ENCODE results near the gene PTPN1. TPM values are rescaled to one million over a fixed set of nuclear protein-coding genes. Genes with fewer than 3 reads are reported as not detected.
A peak's percentile ranks its signal among the peaks of the same experiment; 100 is the strongest.

The PTPN1 gene
- total RNA-seq, 4 donors from 2014 or later = 21.8 to 46.8 (median 44.4) TPM

DNA sequence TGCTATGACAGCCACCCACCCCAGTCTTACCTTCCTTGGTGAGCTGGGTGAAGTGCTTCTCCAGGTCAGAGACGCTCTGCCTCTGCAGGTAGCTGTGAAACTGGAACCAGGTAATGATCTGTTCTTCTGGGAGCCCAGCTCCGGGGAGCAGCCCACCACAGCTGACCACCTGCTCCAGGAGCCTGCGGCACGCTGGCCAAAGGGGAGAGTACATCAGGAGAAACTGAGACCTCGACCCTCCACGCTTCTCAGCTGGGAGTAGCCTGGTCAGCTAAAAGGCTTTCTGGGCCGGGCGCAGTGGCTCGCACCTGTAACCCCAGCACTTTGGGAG lies 82.8 kb downstream of the PTPN1 start:
- H3K4me3 ChIP-seq = no peak overlapping the region
- in situ Hi-C loops (cut with MboI; ENCODE audit: low sequenced_read_pairs in 4 of 4) (no loop called here), intact Hi-C loops (cut with DNase I; ENCODE audit: low total_unique reads) (no loop called here)
- peaks cover 0 to 16% of the 10 kb centered on the region in 2 donors for H3K36me3 ChIP-seq
- H3K27me3 ChIP-seq = peaks cover 4 to 13% (median 13%) of the 10 kb centered on the region in 3 donors
- DNase-seq (no peak), ATAC-seq (no peak)
- no peaks in the 10 kb centered on the region for H3K9me3 ChIP-seq
- H3K4me1 ChIP-seq = peaks cover 13 to 18% of the 10 kb centered on the region in 2 donors
- no peak overlapping the region for H3K27ac ChIP-seq
- TF ChIP-seq POLR2A (IDR thresholded peaks at IDR 0.05) = no peak
- TF ChIP-seq, protein P1, sequence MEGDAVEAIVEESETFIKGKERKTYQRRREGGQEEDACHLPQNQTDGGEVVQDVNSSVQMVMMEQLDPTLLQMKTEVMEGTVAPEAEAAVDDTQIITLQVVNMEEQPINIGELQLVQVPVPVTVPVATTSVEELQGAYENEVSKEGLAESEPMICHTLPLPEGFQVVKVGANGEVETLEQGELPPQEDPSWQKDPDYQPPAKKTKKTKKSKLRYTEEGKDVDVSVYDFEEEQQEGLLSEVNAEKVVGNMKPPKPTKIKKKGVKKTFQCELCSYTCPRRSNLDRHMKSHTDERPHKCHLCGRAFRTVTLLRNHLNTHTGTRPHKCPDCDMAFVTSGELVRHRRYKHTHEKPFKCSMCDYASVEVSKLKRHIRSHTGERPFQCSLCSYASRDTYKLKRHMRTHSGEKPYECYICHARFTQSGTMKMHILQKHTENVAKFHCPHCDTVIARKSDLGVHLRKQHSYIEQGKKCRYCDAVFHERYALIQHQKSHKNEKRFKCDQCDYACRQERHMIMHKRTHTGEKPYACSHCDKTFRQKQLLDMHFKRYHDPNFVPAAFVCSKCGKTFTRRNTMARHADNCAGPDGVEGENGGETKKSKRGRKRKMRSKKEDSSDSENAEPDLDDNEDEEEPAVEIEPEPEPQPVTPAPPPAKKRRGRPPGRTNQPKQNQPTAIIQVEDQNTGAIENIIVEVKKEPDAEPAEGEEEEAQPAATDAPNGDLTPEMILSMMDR (IDR thresholded peaks at IDR 0.05 in 4 of 5, conservative IDR thresholded peaks at IDR 0.05 in 1 of 5) = no peak

DNA sequence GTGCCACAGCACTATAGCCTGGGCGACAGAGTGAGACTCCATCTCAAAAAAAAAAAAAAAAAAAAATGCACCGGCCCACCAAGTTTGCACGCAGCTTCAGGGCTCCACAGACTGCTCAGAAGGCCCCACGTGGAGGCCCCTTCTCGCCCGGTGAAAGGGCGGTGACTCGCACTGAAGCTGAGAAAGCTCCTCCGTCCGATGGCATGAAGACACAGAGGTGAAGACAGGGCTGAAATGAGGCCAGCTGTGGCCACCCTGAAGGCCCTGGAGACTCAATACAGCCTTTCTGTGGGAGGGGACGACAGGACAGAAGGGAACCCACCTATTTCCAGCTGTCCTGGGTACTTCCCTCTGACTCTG lies 84.0 kb downstream of the PTPN1 start:
- Histone ChIP-seq H3K4me3 (no peak overlapping the region), H3K27ac (no peak overlapping the region), H3K27me3 (peaks cover 16 to 24% (median 19%) of the 10 kb centered on the region in 3 donors), H3K9me3 (no peaks in the 10 kb centered on the region), H3K4me1 (peaks cover 16 to 18% of the 10 kb centered on the region in 2 donors), H3K36me3 (peaks cover 0 to 13% of the 10 kb centered on the region in 2 donors)
- intact Hi-C loops (cut with DNase I; ENCODE audit: low total_unique reads) (no loop called here), in situ Hi-C loops (cut with MboI; ENCODE audit: low sequenced_read_pairs in 4 of 4) (no loop called here)
- DNase-seq (no peak), ATAC-seq (peak; percentile 3 to 10)
- TF ChIP-seq, protein P1 (IDR thresholded peaks at IDR 0.05 in 4 of 5, conservative IDR thresholded peaks at IDR 0.05 in 1 of 5) = no peak
- TF ChIP-seq POLR2A (IDR thresholded peaks at IDR 0.05) = no peak

DNA sequence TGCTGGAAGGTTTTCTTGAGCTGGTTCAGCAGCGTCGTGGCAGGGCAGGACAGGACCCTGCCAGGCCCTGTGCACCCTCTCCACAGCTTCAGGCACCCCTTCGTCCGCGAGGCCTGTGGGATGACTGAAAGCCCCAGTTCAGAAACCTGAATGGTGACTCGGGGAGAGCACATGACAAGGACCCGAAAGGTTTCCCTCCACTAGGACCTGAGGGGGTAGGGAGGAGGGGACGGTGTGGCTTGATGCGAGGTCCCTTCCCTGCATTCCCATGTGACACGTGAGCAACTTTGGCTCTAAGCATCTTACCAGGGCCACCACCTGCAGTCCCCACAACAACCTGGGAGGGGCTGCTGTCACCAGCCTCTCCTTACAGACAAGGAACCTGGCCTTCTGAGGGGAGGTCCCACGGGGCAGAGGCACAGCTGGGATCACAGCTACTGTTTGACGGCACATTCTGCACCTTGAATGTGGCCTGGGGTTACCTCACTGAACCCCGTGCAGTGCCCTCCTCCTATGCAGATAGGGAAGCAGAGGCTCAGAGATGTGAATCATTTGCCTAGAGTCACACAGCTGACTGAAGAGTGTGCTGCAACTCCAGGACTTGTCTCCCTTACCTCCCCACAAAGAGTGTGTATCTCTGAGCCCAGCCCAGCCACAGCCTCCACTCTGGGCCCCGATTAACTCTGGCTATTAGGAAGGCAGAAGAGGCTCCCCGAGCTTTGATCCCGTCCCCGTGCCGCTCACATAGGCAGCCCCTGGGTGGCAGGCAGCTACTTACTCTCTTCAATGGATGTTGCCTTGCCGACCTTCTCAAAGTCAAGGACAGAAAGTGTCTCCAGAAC lies 84.6 kb downstream of the PTPN1 start:
- ATAC-seq = peak; percentile 8 to 26
- peaks cover 18 to 20% of the 10 kb centered on the region in 2 donors for H3K4me1 ChIP-seq
- H3K4me3 ChIP-seq = no peak overlapping the region
- intact Hi-C loops (cut with DNase I; ENCODE audit: low total_unique reads) (no loop called here), in situ Hi-C loops (cut with MboI; ENCODE audit: low sequenced_read_pairs in 4 of 4) (no loop called here)
- no peak for TF ChIP-seq POLR2A (IDR thresholded peaks at IDR 0.05)
- TF ChIP-seq, protein P1 (IDR thresholded peaks at IDR 0.05 in 4 of 5, conservative IDR thresholded peaks at IDR 0.05 in 1 of 5) = no peak
- DNase-seq = no peak
- H3K9me3 ChIP-seq = no peaks in the 10 kb centered on the region
- H3K27ac ChIP-seq = no peak overlapping the region
- peaks cover 0 to 8% of the 10 kb centered on the region in 2 donors for H3K36me3 ChIP-seq
- peaks cover 19 to 30% (median 22%) of the 10 kb centered on the region in 3 donors for H3K27me3 ChIP-seq

DNA sequence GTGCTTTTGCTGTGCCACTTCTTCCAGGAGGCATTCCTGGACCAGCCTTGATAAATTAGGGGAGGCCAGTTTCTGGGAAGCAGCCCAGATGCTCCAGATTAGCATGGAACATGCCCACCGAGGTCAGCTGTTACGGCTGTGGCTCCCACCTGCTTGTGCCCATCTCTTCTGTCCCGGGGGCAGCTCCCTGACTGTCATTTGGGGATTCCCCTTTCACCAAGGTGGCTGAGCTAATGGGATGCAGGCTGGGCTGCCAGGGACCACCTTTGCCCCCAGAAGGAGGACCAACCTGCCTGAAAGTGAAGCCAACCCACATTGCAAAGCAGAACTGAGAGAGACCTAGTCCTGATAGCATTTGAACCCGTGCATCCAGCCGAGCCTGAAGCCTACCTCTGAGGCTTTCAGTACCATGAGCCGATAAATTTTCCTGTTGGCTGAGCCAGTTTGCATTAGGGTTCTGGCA lies 85.3 kb downstream of the PTPN1 start:
- in situ Hi-C loops (cut with MboI; ENCODE audit: low sequenced_read_pairs in 4 of 4) = no loop called here
- TF ChIP-seq, protein P1 (IDR thresholded peaks at IDR 0.05 in 4 of 5, conservative IDR thresholded peaks at IDR 0.05 in 1 of 5) = no peak
- TF ChIP-seq POLR2A (IDR thresholded peaks at IDR 0.05) = no peak
- Histone ChIP-seq H3K27ac (no peak overlapping the region), H3K4me1 (peaks cover 18 to 20% of the 10 kb centered on the region in 2 donors), H3K36me3 (peaks cover 0 to 2% of the 10 kb centered on the region in 2 donors), H3K27me3 (peaks cover 19 to 33% (median 28%) of the 10 kb centered on the region in 3 donors), H3K4me3 (no peak overlapping the region), H3K9me3 (no peaks in the 10 kb centered on the region)
- peak; percentile 5 to 7 for ATAC-seq
- no peak for DNase-seq
- intact Hi-C loops (cut with DNase I; ENCODE audit: low total_unique reads) = no loop called here

All from gastrocnemius medialis (tissue), 4 donors.